ENCODE measurements around the gene ODAD3. TPM values are rescaled to one million over a fixed set of nuclear protein-coding genes. Genes with fewer than 3 reads are reported as not detected.
A peak's percentile ranks its signal among the peaks of the same experiment; 100 is the strongest.

ODAD3 gene
- total and polyA plus RNA-seq, 2 of the 13 experiments (the other 11 are each of a cell fraction or from before 2014, with no cell fraction given) = 0.04 to 0.08 TPM

DNA sequence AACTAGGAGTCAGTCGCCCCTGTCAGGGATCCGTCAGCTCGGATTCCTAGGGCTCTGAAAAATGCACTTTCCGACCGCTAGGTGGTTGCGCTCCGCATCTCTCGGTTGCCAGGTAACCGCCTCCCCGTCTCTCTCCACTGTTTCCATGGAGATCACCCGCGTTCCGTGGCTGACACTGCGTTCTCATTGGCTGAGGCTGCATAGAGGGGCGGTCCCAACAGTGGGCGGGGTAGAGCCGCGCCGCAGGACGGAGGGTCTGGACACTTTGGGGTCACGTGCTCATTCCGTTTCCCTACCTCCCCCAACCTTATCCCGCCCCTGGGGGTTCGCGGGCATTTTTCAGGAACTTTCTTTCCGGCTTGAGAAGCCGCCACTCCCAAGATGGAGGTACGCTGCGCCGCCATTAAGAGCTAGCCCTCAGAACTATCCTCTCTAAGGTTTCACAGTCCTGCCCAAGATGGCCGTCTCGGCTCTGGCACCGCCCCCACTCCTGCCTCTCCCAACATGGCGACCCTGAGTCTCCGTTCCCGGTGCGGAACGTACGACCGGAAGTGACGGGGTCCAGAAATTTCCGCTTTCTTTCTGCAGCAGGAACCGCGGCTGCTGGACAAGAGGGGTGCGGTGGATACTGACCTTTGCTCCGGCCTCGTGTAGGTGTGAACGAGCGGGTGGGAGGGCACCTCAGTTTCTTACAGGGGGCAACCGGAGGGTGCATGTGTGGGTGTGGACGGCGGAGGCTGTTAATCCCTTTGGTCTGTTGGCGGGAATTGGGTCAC lies at the start of gene ODAD3, which contains the start of gene PRKCSH (continued):
- TF ChIP-seq SAFB2 (CRISPR knock-in tag; IDR thresholded peaks at IDR 0.05; ENCODE audit: borderline replicate concordance, low read depth) = peak; percentile 77; the same call in 1 of the 2 replicates
- no peak for TF ChIP-seq U2AF2 (IDR thresholded peaks at IDR 0.05; ENCODE audit: low read depth, low read length)
- TF ChIP-seq ZSCAN25 (CRISPR knock-in tag; IDR thresholded peaks at IDR 0.05) = 0 out of 2 replicates have a peak, but pooled peaks have one; percentile 49
- TF ChIP-seq FIP1L1 (IDR thresholded peaks at IDR 0.05; ENCODE audit: borderline replicate concordance, insufficient read depth, low read depth, low read length) = no peak; the same call in 1 of the 2 replicates
- TF ChIP-seq, protein P1, sequence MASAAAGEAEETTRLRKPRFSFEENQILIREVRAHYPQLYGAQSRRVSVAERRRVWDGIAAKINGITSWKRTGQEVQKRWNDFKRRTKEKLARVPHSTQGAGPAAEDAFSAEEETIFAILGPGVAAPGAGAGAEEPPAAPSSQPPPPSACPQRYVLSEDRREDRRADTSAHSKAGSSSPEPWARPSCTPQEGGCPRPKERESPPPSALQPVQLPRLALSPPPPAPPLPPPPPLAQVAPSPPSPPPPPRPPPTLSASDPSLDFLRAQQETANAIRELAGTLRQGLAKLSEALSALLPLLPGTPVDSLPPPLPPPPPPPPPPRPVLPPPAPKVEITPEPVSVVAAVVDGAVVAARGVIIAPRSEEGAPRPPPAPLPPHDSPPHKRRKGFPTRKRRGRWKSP (CRISPR knock-in tag; IDR thresholded peaks at IDR 0.05) = no peak
- TF ChIP-seq NAIF1 (CRISPR knock-in tag; IDR thresholded peaks at IDR 0.05; ENCODE audit: borderline replicate concordance) = 0 out of 2 replicates have a peak, but pooled peaks have one; percentile 15
- TF ChIP-seq, protein P2, sequence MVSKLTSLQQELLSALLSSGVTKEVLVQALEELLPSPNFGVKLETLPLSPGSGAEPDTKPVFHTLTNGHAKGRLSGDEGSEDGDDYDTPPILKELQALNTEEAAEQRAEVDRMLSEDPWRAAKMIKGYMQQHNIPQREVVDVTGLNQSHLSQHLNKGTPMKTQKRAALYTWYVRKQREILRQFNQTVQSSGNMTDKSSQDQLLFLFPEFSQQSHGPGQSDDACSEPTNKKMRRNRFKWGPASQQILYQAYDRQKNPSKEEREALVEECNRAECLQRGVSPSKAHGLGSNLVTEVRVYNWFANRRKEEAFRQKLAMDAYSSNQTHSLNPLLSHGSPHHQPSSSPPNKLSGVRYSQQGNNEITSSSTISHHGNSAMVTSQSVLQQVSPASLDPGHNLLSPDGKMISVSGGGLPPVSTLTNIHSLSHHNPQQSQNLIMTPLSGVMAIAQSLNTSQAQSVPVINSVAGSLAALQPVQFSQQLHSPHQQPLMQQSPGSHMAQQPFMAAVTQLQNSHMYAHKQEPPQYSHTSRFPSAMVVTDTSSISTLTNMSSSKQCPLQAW (CRISPR knock-in tag; IDR thresholded peaks at IDR 0.05) = peak; percentile 97
- TF ChIP-seq ZIK1 (CRISPR knock-in tag; IDR thresholded peaks at IDR 0.05; ENCODE audit: borderline replicate concordance, low read depth) = no peak
- peak; percentile 94 for TF ChIP-seq ATF1 (CRISPR knock-in tag; IDR thresholded peaks at IDR 0.05)
- TF ChIP-seq CBFB (CRISPR knock-in tag; IDR thresholded peaks at IDR 0.05) = peak; percentile 76; the same call in 1 of the 2 replicates
- TF ChIP-seq, protein P3, sequence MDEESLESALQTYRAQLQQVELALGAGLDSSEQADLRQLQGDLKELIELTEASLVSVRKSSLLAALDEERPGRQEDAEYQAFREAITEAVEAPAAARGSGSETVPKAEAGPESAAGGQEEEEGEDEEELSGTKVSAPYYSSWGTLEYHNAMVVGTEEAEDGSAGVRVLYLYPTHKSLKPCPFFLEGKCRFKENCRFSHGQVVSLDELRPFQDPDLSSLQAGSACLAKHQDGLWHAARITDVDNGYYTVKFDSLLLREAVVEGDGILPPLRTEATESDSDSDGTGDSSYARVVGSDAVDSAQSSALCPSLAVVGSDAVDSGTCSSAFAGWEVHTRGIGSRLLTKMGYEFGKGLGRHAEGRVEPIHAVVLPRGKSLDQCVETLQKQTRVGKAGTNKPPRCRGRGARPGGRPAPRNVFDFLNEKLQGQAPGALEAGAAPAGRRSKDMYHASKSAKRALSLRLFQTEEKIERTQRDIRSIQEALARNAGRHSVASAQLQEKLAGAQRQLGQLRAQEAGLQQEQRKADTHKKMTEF (CRISPR knock-in tag; IDR thresholded peaks at IDR 0.05) = peak; percentile 93
- TF ChIP-seq NFIB (CRISPR knock-in tag; IDR thresholded peaks at IDR 0.05; ENCODE audit: borderline replicate concordance) = no peak
- 0 out of 2 replicates have a peak, but pooled peaks have one; percentile 8 for TF ChIP-seq STAG1 (CRISPR knock-in tag; IDR thresholded peaks at IDR 0.05)
- TF ChIP-seq ZNF616 (CRISPR knock-in tag; IDR thresholded peaks at IDR 0.05; ENCODE audit: low read depth) = 0 out of 2 replicates have a peak, but pooled peaks have one; percentile 48
- TF ChIP-seq EP300 (IDR thresholded peaks at IDR 0.05; ENCODE audit: low read depth in 2 of 2, low read length in 2 of 2) = peak; percentile 18 to 20; a peak in 1 of 4 replicates
- 0 out of 2 replicates have a peak, but pooled peaks have one; percentile 12 for TF ChIP-seq EP300 (CRISPR knock-in tag; IDR thresholded peaks at IDR 0.05; ENCODE audit: borderline replicate concordance)
- peak; percentile 21 for TF ChIP-seq ZNF781 (CRISPR knock-in tag; IDR thresholded peaks at IDR 0.05; ENCODE audit: borderline replicate concordance, not compliant biosample characterization)
- TF ChIP-seq ZKSCAN1 (IDR thresholded peaks at IDR 0.05; ENCODE audit: low read length) = no peak
- peak; percentile 94; the same call in 1 of the 2 replicates for TF ChIP-seq SIN3A (IDR thresholded peaks at IDR 0.05; ENCODE audit: borderline replicate concordance, low read depth, low read length)
- peak; percentile 75 for TF ChIP-seq ZNF709 (CRISPR knock-in tag; IDR thresholded peaks at IDR 0.05)
- TF ChIP-seq XRCC5 (optimal IDR thresholded peaks at IDR 0.05; ENCODE audit: low read length) = peak; percentile 45
- TF ChIP-seq ZNF557 (CRISPR knock-in tag; IDR thresholded peaks at IDR 0.05) = no peak; the same call in none of the 2 replicates
- peak; percentile 67 for TF ChIP-seq ZNF605 (CRISPR knock-in tag; IDR thresholded peaks at IDR 0.05)
- TF ChIP-seq ZNF350 (CRISPR knock-in tag; IDR thresholded peaks at IDR 0.05; ENCODE audit: borderline replicate concordance, low read depth) = peak; percentile 87
- 0 out of 2 replicates have a peak, but pooled peaks have one; percentile 26 for TF ChIP-seq TFAP4 (IDR thresholded peaks at IDR 0.05; ENCODE audit: borderline replicate concordance, low read depth)
